Osteocyte (in vitro differentiated cells): Measurements from ENCODE around the gene CEACAM19. TPM values are rescaled to one million over a fixed set of nuclear protein-coding genes. Genes with fewer than 3 reads are reported as not detected.

ENCODE experiments used
- DNase-seq: peaks from one replicate; pipeline ENCODE4 v3.0.0; 2021; ENCODE audit warnings: mixed read lengths; ENCODE audit not compliant: unreplicated experiment; ENCODE audit errors: extremely low spot score
- H3K27ac Mint-ChIP-seq: one replicate; pipeline ENCODE4 v1.8.0; 2021; ENCODE audit warnings: mild to moderate bottlenecking, mixed read lengths; ENCODE audit not compliant: unreplicated experiment
- H3K27me3 Mint-ChIP-seq: one replicate; pipeline ENCODE4 v1.8.0; 2021; ENCODE audit warnings: mixed read lengths; ENCODE audit not compliant: unreplicated experiment
- H3K36me3 Mint-ChIP-seq: one replicate; pipeline ENCODE4 v1.8.0; 2021; ENCODE audit warnings: mixed read lengths; ENCODE audit not compliant: unreplicated experiment
- H3K4me1 Mint-ChIP-seq: one replicate; pipeline ENCODE4 v1.8.0; 2021; ENCODE audit warnings: mixed read lengths; ENCODE audit not compliant: unreplicated experiment
- H3K4me3 Mint-ChIP-seq: one replicate; pipeline ENCODE4 v1.8.0; 2021; ENCODE audit warnings: mild to moderate bottlenecking, moderate library complexity, mixed read lengths; ENCODE audit not compliant: unreplicated experiment
- H3K9me3 Mint-ChIP-seq: one replicate; pipeline ENCODE4 v1.8.0; 2021; ENCODE audit warnings: mixed read lengths; ENCODE audit not compliant: unreplicated experiment
- CTCF ChIP-seq: fragments of 200-600 bp; sonication (generic); IDR thresholded peaks from 2 replicates; pipeline ENCODE4 v1.5.0; 2021; ENCODE audit warnings: antibody characterized with exemption, mild to moderate bottlenecking, moderate library complexity
- total RNA-seq: library from RNA; stranded (reverse); gene quantifications from 2 replicates; pipeline ENCODE4 v1.2.1, GENCODE V29; 2021

The CEACAM19 gene
- total RNA-seq, 1 donor from 2014 or later = 7.4 TPM

- H3K4me3 Mint-ChIP-seq = no peak overlapping the region
- no peak for DNase-seq
- H3K9me3 Mint-ChIP-seq = no peaks in the 10 kb centered on the region
- no peaks in the 10 kb centered on the region for H3K27me3 Mint-ChIP-seq
- H3K36me3 Mint-ChIP-seq = no peaks in the 10 kb centered on the region
- no peak for TF ChIP-seq CTCF
- H3K4me1 Mint-ChIP-seq = peaks cover 28% of the 10 kb centered on the region
- no peak overlapping the region for H3K27ac Mint-ChIP-seq
Measured at GRCh38 chr19:44687888-44688287, 16.6 kb downstream of the CEACAM19 start.

GRCh38 chr19:44689290-44690130 is 18.2 kb downstream of the CEACAM19 start:
- Mint-ChIP-seq H3K9me3 (no peaks in the 10 kb centered on the region), H3K27me3 (no peaks in the 10 kb centered on the region), H3K36me3 (no peaks in the 10 kb centered on the region), H3K4me3 (no peak overlapping the region), H3K27ac (no peak overlapping the region), H3K4me1 (peaks cover 25% of the 10 kb centered on the region)
- peak; percentile 90 for DNase-seq
- TF ChIP-seq CTCF = peak; percentile 97

GRCh38 chr19:44690131-44690440 is 18.8 kb downstream of the CEACAM19 start:
- no peak overlapping the region for H3K27ac Mint-ChIP-seq
- no peaks in the 10 kb centered on the region for H3K27me3 Mint-ChIP-seq
- DNase-seq = no peak
- no peaks in the 10 kb centered on the region for H3K9me3 Mint-ChIP-seq
- H3K4me3 Mint-ChIP-seq = no peak overlapping the region
- H3K36me3 Mint-ChIP-seq = no peaks in the 10 kb centered on the region
- TF ChIP-seq CTCF = no peak
- H3K4me1 Mint-ChIP-seq = peaks cover 21% of the 10 kb centered on the region

- DNase-seq = no peak
- H3K36me3 Mint-ChIP-seq = no peaks in the 10 kb centered on the region
- H3K27me3 Mint-ChIP-seq = no peaks in the 10 kb centered on the region
- H3K4me3 Mint-ChIP-seq = no peak overlapping the region
- no peak overlapping the region for H3K27ac Mint-ChIP-seq
- no peak for TF ChIP-seq CTCF
- no peaks in the 10 kb centered on the region for H3K9me3 Mint-ChIP-seq
- H3K4me1 Mint-ChIP-seq = peaks cover 13% of the 10 kb centered on the region
Measured at GRCh38 chr19:44692379-44692721, 21.1 kb downstream of the CEACAM19 start.

- Mint-ChIP-seq H3K4me1 (peaks cover 10% of the 10 kb centered on the region), H3K9me3 (no peaks in the 10 kb centered on the region), H3K27me3 (no peaks in the 10 kb centered on the region), H3K27ac (no peak overlapping the region), H3K4me3 (no peak overlapping the region), H3K36me3 (no peaks in the 10 kb centered on the region)
- no peak for DNase-seq
- peak; percentile 30 for TF ChIP-seq CTCF
Measured at GRCh38 chr19:44694184-44694579, 22.9 kb downstream of the CEACAM19 start.
